Retinal pigment epithelial cell (primary cell): ENCODE data around the gene CFL2.

ENCODE experiments used
- DNase-seq: peaks from one replicate; pipeline ENCODE4 v3.0.0-alpha.2; 2010; ENCODE audit warnings: low read depth
- H3K4me3 ChIP-seq: 2 replicates; pipeline ENCODE4 v1.5.1; 2011; ENCODE audit warnings: mild to moderate bottlenecking, low read length, control low read depth, moderate library complexity
- TF ChIP-seq, protein P1 (sequence below): conservative IDR thresholded peaks from 2 replicates; pipeline ENCODE4 v1.5.1; 2011; ENCODE audit warnings: low read depth, low read length, control low read depth, inconsistent platforms

CFL2 gene

DNA sequence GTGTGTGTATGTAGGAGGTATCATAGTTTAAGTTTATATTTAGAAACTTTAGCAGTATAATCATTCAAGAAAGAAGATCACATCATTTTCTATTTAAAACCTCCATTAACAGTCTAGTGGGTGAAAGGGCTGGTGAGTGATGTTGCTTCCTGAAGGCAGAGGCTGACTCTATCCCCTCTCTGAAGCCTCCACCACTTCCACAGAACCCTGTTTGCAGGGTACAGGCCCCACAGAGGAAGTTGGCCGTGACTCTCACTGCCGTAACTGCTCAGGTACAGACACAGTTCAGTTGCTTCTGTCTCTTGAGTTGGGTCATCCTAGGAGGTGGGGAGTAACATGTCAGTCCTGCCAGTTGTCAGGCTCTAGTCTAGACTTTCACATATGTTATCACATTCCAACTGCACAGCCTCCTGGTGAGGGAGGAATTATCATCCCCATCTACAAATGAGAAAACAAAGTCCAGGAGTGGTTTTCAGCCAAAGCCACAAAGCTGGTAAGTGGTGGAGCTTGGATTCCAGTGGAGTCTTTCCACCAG is 31.5 kb downstream of the CFL2 start:
- DNase-seq: no peak
- no peak overlapping the region for H3K4me3 ChIP-seq
- TF ChIP-seq, protein P1, sequence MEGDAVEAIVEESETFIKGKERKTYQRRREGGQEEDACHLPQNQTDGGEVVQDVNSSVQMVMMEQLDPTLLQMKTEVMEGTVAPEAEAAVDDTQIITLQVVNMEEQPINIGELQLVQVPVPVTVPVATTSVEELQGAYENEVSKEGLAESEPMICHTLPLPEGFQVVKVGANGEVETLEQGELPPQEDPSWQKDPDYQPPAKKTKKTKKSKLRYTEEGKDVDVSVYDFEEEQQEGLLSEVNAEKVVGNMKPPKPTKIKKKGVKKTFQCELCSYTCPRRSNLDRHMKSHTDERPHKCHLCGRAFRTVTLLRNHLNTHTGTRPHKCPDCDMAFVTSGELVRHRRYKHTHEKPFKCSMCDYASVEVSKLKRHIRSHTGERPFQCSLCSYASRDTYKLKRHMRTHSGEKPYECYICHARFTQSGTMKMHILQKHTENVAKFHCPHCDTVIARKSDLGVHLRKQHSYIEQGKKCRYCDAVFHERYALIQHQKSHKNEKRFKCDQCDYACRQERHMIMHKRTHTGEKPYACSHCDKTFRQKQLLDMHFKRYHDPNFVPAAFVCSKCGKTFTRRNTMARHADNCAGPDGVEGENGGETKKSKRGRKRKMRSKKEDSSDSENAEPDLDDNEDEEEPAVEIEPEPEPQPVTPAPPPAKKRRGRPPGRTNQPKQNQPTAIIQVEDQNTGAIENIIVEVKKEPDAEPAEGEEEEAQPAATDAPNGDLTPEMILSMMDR: no peak

DNA sequence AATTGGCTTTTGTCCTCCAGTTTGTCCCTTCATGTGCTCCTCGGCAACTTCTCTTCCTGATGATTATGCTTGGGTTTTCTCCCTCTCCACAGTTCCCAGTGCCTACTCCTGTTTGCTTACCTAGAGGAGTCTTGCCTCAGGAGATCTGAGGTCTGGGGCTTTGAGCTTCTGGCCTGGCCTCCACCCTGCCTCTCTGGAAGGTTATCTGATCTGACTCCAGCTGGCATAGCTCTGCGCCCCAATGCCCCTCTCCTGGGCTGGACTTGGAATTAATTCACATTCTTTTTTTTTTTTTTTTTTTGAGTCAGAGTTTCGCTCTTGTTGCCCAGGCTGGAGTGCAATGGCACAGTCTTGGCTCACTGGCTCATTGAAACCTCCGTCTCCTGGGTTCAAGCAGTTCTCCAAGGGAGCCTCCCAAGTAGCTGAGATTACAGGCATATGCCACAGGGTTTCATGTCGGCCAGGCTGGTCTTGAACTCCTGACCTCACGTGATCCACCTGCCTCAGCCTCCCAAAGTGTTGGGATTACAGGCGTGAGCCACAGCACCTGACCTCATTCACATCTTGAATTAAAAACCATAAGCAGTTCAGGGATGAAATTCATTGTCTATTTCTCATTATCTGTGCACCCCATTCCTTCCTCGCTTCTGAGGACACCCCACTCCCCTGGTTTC is 33.5 kb downstream of the CFL2 start:
- TF ChIP-seq, protein P1: no peak
- H3K4me3 ChIP-seq: no peak overlapping the region
- DNase-seq: no peak

DNA sequence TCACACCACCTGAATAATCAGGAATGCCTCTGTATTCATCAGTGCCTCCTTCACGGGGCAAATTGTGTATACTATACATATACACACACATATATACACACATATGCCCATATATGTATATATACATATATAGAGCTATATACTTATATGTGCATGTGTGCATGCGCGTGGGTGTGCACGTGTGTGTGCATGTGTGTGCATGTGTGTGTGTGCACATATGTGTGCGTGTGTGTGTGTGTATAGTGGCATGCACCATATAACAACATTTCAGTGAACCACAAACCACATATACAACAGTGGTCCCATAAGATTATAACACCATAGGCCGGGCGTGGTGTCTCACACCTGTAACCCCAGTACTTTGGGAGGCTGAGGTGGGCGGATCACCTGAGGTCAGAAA is 35.7 kb downstream of the CFL2 start:
- H3K4me3 ChIP-seq: no peak overlapping the region
- no peak for DNase-seq
- TF ChIP-seq, protein P1: no peak

DNA sequence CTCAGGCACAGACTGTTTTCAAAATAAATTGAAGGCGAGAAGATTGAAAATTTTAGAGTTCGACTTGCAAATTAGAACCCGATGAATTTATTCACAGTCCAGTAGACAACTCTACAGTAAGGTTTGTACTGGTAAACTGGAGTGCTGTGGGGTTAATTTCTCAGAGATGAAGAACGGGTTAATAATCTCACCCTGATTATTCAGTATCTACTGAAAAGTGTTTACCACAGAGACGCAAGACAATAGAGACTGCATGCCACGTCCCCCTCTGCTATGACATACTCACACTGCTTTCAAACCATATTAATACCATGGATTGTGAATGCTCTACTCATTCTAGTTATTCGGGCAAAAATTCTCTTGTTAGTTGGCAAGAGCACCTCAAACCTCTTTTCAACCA is 36.1 kb downstream of the CFL2 start:
- TF ChIP-seq, protein P1: no peak
- no peak for DNase-seq
- H3K4me3 ChIP-seq: no peak overlapping the region

DNA sequence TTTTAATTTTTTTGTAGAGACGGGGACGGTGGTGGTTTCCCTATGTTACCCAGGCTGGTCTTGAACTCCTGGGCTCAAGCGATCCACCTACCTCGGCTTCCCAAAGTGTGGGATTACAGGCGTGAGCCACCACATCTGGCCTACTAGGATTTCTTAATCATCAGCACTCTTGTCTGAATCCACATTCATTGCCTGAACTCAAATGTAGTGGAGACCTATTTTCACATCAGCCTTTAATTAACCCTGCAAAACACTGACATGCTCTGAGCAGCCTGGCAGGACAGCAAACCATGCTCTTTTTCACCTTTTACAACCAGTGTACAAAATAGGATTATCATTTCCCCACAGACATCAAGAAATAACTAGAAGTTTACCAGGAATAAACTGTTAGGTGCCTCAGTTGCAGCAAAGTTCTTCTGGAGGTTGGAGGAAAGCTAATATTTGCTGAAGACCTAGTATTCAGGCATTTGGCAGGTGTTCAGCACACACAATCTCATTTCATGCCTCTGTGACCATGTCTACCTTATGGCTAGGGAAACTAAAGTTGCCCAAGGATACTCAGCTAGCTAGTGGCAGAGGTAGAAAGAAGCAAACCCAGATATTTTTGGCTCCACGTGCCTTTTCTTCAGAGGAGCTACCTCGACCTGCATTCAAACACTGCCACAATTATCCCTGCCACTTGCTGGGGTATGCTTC is 37.7 kb downstream of the CFL2 start:
- TF ChIP-seq, protein P1: no peak
- no peak for DNase-seq
- no peak overlapping the region for H3K4me3 ChIP-seq

DNA sequence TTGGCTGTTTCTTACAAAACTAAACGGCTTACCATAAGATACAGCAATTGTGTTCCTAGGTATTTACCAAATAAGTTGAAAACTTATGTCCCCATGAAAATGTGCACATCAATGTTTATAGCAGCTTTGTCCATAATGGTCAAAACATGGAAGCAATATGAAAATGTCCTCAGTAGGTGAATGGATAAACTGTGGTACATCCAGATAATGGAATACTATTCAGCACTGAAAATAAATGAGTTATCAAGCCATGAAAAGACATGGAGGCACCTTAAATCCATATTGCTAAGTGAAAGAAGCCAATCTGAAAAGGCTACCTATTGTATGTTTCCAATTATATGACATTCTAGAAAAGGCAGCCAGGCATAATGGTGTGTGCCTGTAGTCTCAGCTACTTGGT is 40.7 kb downstream of the CFL2 start:
- TF ChIP-seq, protein P1: no peak
- no peak for DNase-seq
- no peak overlapping the region for H3K4me3 ChIP-seq

DNA sequence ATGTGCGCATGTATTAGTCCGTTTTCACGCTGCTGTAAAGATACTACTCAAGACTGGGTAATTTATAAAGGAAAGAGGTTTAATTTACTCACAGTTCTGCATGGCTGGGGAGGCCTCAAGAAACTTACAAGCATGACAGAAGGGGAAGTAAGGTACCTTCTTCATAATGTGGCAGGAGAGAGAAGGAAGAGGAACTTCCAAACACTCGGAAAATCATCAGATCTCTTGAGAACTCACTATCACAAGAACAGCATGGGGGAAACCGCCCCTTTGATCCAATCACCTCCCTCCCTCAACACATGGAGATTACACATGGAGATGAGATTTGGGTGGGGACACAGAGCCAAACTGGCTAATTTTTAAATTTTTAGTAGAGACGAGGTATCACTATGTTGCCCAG is 42.7 kb downstream of the CFL2 start:
- DNase-seq: no peak

More for the DNA sequence above, 42.7 kb downstream of the CFL2 start:
- no peak overlapping the region for H3K4me3 ChIP-seq
- TF ChIP-seq, protein P1: no peak
